ENCODE measurements around the gene TAX1BP1. TPM values are rescaled to one million over a fixed set of nuclear protein-coding genes. Genes with fewer than 3 reads are reported as not detected.
"Not testable (repeated sequence)": the region's sequence is repeated elsewhere in the genome, so short reads cannot be mapped to it uniquely, and the experiment has no call there.

The TAX1BP1 gene
- total RNA-seq, 1 donor from 2014 or later, result 77.6 TPM

DNA sequence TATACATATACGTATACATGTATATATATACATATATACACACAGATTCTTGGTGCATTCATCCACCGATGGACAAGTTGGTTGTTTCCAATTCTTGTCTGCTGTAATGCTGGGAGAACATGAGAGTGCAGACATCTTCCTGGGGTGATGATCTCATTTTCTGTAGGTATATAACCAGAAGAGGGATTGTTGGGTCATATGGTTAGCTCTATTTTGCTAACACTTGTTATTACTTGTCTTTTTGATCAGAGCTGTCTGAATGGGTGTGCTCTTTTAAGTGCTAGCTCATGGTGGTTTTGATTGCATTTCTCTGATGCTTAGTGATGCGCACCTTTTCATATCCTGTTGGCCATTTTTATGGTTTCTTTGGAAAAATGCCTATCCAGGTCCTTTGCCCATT lies 106.4 kb downstream of the TAX1BP1 start:
- DNase-seq, result no peak

DNA sequence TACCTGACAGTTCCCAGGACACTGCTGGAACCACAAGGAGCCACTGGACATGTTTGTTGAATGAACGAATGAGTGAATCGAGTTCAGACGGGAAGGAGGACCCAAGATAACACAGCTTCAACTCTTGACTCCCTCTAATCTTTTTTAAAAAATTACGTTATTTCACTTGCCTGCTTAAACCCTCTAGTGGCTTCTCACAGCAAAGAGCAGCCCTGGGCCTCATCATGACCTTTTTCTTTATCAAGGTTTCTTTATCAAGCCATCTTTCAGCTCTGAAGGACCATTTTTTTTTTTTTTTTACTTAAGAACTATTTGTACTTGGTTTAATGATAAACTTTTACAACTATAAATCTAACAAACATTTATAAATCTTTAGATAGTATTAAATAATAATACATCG lies 110.6 kb downstream of the TAX1BP1 start:
- no peak for DNase-seq

- not testable (repeated sequence) for DNase-seq
These were observed 116.9 kb downstream of the TAX1BP1 start for GRCh38 chr7:27856703-27857485.

GRCh38 chr7:27860800-27861199 lies 120.8 kb downstream of the TAX1BP1 start:
- DNase-seq, result no peak

DNA sequence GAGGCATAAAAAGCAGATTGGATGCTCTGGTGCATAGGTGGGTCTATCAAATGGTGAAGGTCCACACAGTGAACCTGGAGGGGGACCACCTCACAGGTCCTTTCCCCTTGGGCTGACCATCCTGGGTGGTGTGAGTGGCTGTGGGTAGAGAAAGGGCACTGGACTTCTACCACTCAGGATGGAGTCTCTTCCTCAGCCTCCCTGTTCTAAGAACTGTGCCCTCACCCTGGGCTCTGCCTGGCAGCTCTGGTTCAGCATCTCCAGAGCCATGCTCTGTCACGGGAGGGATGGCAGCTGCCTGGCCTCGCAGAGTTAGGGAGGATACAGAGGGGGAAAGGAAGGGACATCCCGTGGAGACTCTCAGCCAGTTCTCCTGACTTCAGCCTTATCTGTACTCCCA lies 121.8 kb downstream of the TAX1BP1 start:
- no peak for DNase-seq

GRCh38 chr7:27863880-27864279 lies 123.9 kb downstream of the TAX1BP1 start:
- no peak for DNase-seq

DNA sequence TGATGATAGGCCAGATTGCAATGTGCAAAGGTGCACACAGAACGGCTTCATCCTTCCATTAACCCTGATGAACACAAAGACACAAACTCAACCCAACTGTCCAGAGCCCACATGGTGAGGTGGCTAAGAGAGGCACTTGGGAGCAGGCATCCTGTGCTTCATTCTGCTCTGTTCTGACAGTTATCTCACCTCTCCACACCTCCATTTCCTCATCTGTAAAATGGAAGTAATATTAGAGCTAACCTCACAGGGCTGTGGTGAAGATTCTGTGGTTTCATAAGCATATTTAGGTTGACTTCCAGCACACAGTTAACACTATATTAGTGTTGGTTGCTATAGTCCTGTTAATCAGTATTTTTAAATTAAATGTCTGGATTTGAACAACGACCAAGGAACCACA lies 126.3 kb downstream of the TAX1BP1 start:
- DNase-seq, result no peak

- no peak for DNase-seq
These were observed 127.1 kb downstream of the TAX1BP1 start for GRCh38 chr7:27866828-27867672.

DNA sequence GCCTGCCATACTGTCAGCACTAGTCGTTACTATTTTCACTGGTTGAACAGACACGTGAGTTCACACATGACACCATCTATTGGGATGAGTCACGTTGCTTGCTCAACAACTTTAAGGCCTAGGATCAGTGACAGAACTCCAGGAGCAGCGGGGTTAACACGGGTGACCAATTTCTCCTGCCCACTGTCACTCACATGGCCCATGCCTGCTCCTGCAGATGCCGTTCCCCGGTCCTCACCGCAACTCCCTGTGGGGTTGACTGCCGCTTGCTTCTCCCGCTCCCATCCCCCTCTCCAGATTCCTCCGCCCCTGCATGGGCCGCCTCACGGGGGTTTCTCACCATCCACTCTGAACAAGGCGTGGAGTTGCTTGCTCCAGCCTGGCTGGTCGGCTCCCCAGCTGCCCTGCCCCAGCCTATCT lies 128.2 kb downstream of the TAX1BP1 start:
- DNase-seq, result no peak

- DNase-seq, result no peak
These were observed 129.1 kb downstream of the TAX1BP1 start for GRCh38 chr7:27869056-27869455.

- no peak for DNase-seq
These were observed 130.6 kb downstream of the TAX1BP1 start for GRCh38 chr7:27870595-27870994.

DNA sequence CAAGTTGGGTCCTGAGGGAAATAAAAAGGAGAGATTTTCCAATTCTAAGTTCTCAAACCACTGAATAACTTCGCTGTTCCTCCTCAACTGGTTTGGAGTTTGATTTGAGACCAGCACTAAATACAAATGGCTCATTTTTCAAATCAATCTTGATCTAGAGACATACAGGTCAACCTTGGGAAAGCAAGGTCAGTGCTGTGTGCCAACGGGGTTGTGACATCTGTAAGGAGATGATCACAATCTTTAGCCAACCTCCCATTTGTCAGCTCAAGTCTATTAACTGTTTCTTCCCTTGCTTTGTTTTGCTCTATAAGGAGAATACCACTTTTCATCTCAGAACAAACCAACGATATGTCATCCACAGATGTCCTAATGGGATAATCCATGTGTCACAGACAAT lies 131.1 kb downstream of the TAX1BP1 start:
- DNase-seq, result no peak

DNA sequence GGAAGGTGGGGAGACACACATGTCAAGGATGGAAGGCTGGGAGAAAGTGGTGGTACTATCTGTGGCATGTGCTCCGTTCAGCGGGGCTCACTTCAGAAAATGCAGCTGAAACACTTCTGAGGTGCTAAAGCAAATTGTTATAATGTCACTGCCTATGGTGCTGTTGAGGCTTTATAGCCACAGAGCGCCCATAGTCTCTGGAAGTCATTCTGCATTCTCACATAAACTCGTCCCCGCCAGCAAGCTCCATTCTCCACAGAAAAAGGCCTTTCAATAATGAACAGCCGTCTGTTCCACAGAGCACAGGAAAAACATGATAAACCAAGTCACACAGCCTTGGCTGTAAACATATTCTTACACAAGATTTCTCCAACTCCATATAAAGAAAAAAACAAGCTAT lies 131.9 kb downstream of the TAX1BP1 start:
- no peak for DNase-seq

DNA sequence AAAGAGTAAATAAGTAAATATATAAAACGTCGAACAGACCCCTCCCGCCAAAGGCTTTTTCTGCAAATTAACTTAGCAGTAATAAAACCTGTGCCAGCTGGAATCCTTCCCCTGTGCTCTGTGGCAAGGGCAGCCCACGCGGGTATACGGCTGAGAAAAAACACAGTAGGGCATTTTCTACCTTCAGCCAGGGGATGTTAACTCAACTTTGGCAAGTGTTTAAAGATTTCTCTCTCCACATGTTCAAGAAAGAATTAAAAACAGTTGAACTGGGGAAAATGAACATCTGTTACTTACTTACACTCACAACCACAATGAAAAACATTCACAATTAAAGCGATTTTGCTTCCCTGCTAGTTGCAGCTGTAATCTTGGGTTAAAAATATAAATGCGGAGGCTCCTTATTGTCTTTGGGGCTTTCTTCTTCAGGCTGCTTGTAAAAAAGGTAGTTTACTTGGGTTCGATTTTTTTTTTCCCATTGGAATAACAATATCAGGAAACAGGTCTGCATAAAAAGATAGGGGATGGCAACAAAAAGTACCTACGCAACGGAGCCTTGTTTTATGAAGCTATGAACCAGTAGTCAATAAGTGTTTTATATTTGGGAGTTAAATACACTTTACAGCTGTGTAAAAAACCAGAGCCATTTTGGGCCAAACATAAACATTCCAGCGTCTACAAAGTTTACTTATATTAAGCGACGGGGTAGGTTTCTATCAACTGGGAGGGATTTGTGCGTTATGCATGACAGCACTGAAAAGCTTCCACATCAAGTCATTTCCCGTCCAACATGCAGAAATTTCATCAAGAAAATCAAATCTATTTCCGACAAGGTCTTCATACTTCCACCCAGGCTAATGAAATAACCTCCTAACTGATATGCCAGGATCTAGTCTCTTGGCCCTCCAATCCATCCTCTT lies 132.7 kb downstream of the TAX1BP1 start:
- peak; percentile 71 for DNase-seq

DNA sequence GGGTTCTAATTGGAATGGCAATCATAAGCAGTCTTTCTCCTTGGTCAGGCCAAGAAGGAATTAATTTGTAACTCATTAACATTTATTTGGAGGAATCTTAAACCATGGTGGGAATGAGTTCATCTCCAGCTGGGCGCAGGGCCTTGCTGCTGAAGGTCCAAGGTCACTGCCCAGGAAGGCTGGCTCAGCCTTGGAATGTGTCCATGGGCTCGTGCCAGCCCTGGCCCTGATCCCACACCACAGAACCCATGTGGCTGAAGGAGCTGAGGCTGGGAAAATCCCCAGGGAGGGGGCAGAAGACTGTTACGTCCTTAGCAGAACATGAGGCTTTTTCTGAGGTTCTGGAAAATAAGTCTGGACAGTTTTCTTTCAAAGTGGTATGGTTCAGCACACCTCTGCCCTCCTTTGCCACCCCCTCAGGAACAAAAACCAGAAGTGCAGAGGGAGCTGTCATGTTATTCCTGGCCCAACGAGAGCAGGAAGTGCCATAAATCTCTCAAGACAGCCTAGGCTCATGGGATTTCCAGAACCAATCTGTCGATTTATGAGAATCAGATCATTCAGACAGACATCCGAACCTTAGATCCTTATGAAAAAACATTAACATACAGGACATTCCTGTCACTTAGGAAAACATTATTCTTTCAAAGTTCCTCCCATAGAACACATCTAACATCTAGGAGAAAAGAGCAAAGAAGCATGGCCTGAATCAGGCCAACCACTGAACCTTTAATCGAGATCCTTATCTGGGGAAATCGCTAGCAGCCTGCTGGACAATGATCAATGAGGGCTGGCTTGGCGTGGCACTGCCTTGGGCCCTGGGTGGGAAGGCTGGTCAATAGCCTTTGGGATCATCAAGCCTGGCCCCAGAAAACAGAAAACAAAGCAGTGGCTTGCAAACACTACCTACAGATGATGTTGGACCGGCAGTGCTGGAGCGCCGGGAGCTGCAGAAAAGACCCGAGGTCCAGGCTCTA lies 134.3 kb downstream of the TAX1BP1 start:
- DNase-seq, result peak; percentile 95

DNA sequence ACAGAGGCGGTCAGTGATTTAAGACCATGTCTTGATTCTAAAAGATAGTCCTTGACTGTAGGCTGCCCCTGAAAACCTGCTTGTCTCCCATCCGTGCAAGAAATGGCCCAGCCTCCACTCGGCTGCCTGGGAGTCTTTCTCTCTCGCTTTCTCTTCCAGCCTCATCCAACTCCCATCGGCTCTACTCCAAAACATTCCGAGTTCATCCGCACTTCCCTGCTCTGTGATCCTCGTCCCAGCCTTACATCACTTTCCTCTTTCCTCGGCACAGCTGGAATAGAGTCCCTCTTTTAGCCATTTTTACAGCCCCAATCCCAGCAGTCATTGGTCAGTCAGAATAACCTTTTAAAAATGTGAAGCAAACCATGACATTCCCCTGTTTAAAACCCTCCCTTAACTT lies 135.1 kb downstream of the TAX1BP1 start:
- no peak for DNase-seq

- no peak for DNase-seq
These were observed 135.9 kb downstream of the TAX1BP1 start for GRCh38 chr7:27875832-27876231.

DNA sequence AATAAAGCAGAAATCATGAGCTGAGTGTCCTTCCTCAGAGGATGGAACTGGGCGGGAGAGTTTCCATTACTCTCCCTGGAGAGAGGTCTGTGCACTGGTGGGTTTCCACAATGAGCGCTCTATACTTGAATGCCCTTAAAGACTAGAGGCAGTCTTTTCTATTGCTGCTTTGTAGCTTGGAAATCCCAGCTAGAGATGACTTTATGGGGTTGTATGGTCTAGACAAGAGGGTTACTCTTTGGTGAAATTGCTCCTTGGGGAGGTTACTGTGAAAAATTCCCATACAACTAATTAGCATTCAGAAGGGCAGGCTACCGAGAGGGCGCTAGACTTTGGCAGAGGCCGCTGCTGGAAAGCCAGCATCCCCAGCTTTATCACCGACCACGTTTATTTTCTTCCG lies 136.8 kb downstream of the TAX1BP1 start:
- no peak for DNase-seq
